ENCODE results near the gene SOX15.
A peak's percentile ranks its signal among the peaks of the same experiment; 100 is the strongest.
"Not testable (repeated sequence)": the region's sequence is repeated elsewhere in the genome, so short reads cannot be mapped to it uniquely, and the experiment has no call there.

SOX15 gene

DNA sequence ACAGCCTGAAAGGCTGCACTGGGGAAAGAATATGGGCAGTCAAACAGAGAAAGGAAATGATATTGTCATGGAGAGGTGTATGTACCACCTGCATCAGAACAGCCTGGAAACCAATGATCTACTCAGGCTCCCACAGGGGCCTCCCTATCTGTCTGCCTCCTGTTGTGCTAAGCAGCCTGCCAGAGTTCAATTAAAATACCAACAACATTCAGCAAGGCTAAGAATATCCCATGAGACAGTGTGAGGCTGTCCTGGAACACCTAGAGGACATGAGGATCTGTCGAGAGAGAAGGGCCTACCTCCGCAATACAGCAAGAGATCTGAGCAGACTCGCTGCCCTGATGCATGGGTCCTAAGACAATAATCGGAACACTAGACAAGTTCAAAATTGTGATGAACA, 16.4 kb upstream of the SOX15 start:
- no peak for DNase-seq

GRCh38 chr17:7597561-7597960, 7.7 kb upstream of the SOX15 start:
- not testable (repeated sequence) for DNase-seq

DNA sequence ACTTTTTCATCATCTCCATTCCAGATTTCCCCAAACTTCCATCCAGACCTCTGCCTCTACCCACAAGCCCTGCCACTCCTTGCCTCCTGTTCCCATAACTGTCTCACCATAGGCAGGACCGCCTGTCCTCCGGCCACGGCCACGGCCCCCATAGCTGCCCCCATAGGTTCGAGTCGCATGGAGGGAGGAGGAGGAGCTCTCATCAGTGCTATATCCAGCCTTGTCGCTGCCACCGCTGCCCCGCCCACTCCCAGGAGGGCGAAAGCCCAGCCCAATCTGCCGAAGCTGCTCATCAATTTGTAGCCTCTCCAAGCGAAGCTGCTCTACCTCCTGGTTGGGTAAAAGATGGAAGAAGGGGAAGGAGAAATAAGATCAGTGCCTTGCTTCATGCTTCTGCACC, 3.4 kb upstream of the SOX15 start:
- no peak for DNase-seq

- no peak for DNase-seq
These were observed 2.6 kb upstream of the SOX15 start for GRCh38 chr17:7592422-7593021.

DNA sequence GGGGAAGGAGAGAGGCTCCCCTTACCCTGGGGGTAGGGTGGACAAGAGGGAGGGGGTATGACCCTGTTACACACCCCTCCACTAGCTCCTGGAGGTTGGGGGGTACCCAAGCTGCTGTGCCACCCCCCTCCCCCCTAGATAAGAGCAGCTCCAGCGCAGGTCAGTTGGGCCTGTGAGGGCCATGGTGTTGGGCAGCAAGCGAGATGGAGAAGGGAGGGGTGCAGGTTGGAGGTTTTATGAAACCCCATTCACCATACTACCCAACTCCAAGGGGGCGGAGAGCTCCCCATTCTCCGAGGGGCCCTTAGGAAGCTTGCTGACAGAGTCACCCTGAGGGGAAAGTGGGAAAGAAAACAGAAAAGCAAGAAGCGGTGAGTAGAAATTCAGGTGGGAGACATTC, 1.7 kb upstream of the SOX15 start:
- no peak for DNase-seq

- peak; percentile 58 for DNase-seq
These were observed 849 bp upstream of the SOX15 start for GRCh38 chr17:7590743-7591142.

DNA sequence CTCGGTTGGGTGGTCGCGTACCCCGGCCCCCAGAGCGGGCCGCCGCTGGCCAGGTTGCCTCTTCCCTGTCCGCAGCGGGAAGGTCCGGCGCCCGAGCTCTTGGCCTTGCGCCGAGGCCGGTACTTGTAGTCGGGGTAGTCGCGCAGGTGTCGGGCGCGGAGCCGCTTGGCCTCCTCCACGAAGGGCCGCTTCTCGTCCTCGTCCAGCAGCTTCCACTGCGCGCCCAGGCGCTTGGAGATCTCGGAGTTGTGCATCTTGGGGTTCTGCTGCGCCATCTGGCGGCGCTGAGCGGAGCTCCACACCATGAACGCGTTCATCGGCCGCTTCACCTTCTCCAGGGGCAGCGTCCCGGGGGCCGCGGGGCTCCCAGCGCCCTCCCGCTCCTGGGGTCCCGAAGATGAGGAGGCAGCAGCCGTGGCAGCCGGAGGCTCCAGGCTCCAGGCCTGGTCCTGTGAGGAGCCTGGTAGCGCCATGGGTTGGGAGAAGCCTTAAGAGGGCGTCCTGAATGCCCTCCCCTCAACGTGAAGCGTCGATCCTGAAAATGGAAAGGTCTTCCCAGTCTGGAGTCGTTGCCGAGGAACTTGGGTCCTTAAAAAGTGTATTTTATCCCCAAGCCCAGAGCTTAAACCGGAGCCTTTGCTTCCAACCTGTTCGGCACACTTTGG, 558 bp downstream of the SOX15 start:
- peak; percentile 80 for DNase-seq

- no peak for DNase-seq
These were observed 1.2 kb downstream of the SOX15 start for GRCh38 chr17:7588553-7589203.

DNA sequence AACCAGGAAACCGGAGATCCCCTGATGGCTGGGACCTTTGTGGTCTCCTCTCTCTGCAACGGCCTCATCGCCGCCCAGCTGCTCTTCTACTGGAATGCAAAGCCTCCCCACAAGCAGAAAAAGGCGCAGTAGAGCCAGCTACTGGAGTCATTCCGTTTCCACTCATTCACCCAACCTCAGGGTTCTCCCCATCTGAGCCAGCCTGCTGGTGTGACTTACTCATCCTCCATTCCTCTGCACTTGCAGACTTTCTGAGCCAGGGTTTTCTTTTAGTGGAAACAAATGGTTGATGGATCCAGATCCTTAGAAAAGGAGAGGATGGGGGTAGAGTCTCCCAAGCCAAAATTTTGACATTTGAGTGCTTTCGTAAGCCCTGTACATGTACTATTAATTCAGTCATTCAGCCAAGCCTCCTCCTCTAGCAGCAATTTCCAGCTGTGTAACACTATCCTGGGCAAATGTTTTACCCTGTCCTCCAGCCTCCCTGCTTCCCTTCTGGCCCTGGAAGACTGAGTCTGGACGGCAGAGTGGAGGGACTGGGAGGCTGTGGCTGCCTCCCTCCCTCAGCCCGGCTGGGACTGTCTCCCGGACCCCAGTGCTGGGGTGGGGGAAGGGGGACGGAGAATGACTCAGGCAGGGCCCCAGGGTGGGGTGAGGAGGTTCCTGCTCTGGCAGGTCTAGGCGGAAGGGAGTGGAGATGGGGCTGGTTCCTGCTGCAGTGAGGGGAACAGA, 2.3 kb downstream of the SOX15 start:
- peak; percentile 94 for DNase-seq

DNA sequence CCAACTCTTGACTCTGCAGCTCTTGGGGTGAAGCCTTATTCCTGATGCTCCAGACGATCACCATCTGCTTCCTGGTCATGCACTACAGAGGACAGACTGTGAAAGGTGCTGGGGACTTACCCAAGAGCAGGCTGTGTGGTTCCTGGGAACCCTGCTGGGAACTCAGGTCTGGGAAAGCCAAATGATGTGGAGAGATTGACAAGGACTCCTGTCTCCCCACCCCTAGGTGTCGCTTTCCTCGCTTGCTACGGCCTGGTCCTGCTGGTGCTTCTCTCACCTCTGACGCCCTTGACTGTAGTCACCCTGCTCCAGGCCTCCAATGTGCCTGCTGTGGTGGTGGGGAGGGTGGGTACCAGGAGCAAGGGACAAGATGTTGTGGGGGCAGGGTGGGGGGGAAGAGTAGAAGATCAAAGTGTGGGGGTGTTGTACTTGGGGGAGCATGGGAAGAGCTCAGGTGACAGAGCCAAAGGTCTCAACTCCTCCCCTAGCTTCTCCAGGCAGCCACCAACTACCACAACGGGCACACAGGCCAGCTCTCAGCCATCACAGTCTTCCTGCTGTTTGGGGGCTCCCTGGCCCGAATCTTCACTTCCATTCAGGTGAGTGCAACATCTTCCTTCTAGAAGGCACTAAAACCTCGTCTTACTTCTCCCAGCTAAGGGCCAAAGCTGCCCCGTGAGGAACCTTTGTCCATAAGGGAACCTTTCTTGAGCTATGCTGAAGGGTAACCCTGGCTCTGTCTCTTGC, 3.0 kb downstream of the SOX15 start:
- DNase-seq = no peak

DNA sequence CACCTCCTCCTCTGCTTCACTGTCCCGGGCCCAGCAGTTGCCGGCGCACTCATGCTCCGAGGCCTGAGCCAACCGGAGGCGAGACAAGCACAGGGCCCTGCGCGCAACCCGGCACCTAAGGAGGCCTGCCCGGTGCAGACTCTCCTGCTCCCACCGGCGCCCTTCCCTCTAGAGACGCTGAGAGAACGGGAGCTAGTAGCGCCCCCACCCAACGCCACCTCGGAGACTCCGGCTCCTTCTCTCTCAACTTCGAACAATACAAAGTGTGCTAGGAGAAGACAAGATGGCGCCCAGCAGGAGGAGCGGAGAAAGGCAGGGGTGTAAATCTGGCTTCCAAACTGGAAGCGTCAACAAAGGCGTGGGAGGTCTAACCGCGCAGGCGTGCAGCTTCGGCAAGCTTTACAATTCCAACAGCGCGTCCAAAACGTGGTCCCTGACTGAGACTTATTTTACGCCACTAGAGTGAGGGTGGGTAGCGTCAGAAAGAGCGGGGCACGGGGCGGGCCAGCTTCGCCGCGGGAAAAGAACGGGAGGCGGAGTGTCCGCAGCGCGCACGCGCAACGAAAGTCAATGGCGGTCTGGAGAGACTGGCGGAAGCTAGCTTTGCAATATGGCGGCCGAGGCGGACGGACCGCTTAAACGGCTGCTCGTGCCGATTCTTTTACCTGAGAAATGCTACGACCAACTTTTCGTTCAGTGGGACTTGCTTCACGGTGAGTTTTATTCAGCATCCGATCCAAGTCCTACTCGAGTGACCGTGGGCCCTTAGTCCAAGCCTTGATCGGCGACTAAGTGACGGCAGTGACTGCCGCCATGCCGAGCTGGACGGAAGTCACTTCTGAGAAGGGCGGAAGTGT, 6.4 kb downstream of the SOX15 start, which contains the start of gene MPDU1:
MPDU1 (plus strand) TSS at position 600 of the 857 bp plus-strand sequence; CDS start at position 611, 11 bp downstream.
- DNase-seq = peak; percentile 98

DNA sequence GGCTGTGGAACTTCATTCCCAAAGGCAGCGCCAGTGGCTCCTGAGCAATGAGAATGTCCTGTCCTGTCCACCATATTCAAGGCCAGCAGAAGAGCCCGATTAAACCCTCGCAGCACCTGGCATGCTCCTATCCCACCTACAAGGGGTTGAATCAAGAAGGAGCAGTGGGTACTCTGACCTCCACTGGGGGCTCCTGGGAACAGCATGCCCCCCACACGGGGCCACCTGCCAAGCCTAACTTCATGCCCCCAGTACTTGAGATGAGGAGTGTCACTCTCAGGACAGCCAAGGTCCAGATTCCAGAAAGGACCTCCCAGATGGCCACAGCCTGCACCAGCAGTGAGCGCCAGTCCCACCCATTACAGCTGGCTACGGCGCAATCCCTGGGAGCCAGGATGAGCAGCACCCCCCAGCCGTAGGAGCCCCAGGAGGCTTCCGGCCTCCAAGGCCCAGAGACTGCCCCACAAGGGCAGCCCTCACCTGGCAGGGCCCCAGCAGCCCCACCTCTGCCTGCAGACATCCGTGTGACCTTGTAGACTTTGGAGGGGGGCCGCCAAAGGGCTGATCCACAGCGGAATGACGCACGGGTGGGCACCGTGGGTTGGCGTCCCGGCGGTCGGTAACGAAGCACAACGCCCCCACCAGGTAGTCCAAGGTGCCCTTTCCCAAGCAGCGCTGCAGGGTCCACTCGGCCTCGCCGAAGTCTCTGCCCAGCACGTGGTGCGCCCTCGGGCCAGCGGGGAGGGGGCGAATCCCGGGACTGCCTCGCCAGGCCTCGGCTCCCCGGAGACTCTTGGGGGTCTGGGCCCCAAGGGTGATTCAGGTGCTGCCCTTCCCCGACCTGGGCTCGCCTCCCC, 7.3 kb downstream of the SOX15 start:
- no peak for DNase-seq

DNA sequence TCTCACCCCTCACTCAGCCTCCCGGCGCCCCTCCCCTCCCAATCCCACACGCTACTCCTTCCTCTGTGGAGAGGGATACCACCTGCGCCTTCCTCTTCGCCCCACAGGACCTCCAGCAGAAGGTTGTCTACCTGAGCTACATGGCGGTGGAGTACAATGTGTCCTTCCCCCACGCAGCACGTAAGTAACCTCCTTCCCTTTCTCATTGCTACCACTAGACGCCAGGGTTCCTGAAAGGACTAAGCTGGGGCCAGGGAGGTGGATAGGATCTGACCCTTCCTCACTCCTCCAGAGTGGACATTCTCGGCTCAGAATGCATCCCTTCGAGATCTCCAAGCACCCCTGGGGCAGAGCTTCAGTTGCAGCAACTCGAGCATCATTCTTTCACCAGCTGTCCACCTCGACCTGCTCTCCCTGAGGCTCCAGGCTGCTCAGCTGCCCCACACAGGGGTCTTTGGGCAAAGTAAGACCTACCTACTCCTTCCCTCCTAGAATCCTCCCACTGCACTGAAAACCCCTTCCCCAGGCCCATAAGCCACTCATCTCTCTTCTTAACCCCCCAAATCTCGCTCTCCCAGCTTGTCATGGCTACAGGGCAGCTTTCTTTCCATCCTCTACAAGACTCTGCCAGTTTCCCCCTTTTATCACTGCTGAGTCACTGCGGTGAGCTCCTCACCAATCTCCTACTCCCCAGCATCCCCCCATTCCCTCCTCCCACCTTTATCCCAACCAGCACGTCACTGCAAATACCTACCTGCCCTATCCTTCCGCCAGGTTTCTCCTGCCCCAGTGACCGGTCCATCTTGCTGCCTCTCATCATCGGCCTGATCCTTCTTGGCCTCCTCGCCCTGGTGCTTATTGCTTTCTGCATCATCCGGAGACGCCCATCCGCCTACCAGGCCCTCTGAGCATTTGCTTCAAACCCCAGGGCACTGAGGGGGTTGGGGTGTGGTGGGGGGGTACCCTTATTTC, 9.0 kb downstream of the SOX15 start:
- no peak for DNase-seq

GRCh38 chr17:7579834-7580603, 9.9 kb downstream of the SOX15 start:
- DNase-seq = no peak

GRCh38 chr17:7579001-7579833, 10.7 kb downstream of the SOX15 start, which contains the start of gene CD68:
CD68 (plus strand) TSS chr17:7579638; CDS start chr17:7579678, 40 bp downstream.
- peak; percentile 91 for DNase-seq

- DNase-seq = no peak
These were observed 12.3 kb downstream of the SOX15 start for GRCh38 chr17:7577327-7578199.
